MM.1S (cell line): Measurements from ENCODE around the gene STK39.

ENCODE experiments used
- DNase-seq: peaks from one replicate; pipeline ENCODE4 v3.0.0-alpha.2; 2015
- H2AFZ ChIP-seq: fragments of 300-600 bp; sonication (generic); 2 replicates; pipeline ENCODE4 v1.6.0; 2016; ENCODE audit warnings: antibody characterized with exemption, low read length
- H3F3A ChIP-seq: fragments of 300-600 bp; sonication (generic); 2 replicates; pipeline ENCODE4 v1.6.1; 2016; ENCODE audit warnings: mild to moderate bottlenecking, antibody characterized with exemption, low read length, moderate library complexity, mixed read lengths; ENCODE audit not compliant: insufficient read depth
- H3K27ac ChIP-seq: fragments of 300-600 bp; sonication (generic); 2 replicates; pipeline ENCODE4 v1.5.1; 2016; ENCODE audit warnings: mild to moderate bottlenecking, low read length
- H3K27me3 ChIP-seq: fragments of 300-600 bp; sonication (generic); replicated peaks from 2 replicates; pipeline ENCODE4 v1.6.0; 2016; ENCODE audit warnings: low read length; ENCODE audit not compliant: insufficient read depth
- H3K36me3 ChIP-seq: fragments of 300-600 bp; sonication (generic); replicated peaks from 2 replicates; pipeline ENCODE4 v1.6.1; 2016; ENCODE audit warnings: mild to moderate bottlenecking, low read length, mixed read lengths; ENCODE audit not compliant: insufficient read depth
- H3K4me1 ChIP-seq: fragments of 300-600 bp; sonication (generic); 2 replicates; pipeline ENCODE4 v1.6.1; 2016; ENCODE audit warnings: low read length, mixed read lengths
- H3K4me2 ChIP-seq: fragments of 300-600 bp; sonication (generic); 2 replicates; pipeline ENCODE4 v1.6.0; 2016; ENCODE audit warnings: low read depth, low read length
- H3K4me3 ChIP-seq: fragments of 300-600 bp; sonication (generic); 2 replicates; pipeline ENCODE4 v1.5.1; 2016; ENCODE audit warnings: low read length, mixed read lengths
- H3K79me2 ChIP-seq: fragments of 300-600 bp; sonication (generic); 2 replicates; pipeline ENCODE4 v1.6.1; 2016; ENCODE audit warnings: mixed run types, low read length, mixed read lengths
- H3K9ac ChIP-seq: fragments of 300-600 bp; sonication (generic); 2 replicates; pipeline ENCODE4 v1.6.1; 2016; ENCODE audit warnings: low read length, mixed read lengths
- H3K9me2 ChIP-seq: fragments of 300-600 bp; sonication (generic); replicated peaks from 2 replicates; pipeline ENCODE4 v1.6.1; 2016; ENCODE audit warnings: mild to moderate bottlenecking, low read length, mixed read lengths; ENCODE audit not compliant: insufficient read depth
- H3K9me3 ChIP-seq: fragments of 300-600 bp; sonication (generic); replicated peaks from 2 replicates; pipeline ENCODE4 v1.6.1; 2016; ENCODE audit warnings: mild to moderate bottlenecking, low read length, mixed read lengths; ENCODE audit not compliant: insufficient read depth
- H4K20me1 ChIP-seq: fragments of 300-600 bp; sonication (generic); 2 replicates; pipeline ENCODE4 v1.6.1; 2016; ENCODE audit warnings: mild to moderate bottlenecking, low read length, moderate library complexity, mixed read lengths; ENCODE audit not compliant: insufficient read depth
- EZH2 ChIP-seq: fragments of 300-600 bp; sonication (generic); optimal IDR thresholded peaks from 2 replicates; pipeline ENCODE3; 2017; ENCODE audit warnings: low read depth, mild to moderate bottlenecking, antibody characterized with exemption, low read length, mixed read lengths
- EZH2phosphoT487 ChIP-seq: fragments of 300-600 bp; sonication (generic); IDR thresholded peaks from 2 replicates; pipeline ENCODE4 v1.6.1; 2018; ENCODE audit warnings: antibody characterized with exemption, low read length
- TF ChIP-seq, protein P1 (sequence below): fragments of 300-600 bp; sonication (generic); IDR thresholded peaks from 2 replicates; pipeline ENCODE4 v1.5.1; 2016; ENCODE audit warnings: antibody characterized with exemption, low read length, mixed read lengths

Gene STK39

DNA sequence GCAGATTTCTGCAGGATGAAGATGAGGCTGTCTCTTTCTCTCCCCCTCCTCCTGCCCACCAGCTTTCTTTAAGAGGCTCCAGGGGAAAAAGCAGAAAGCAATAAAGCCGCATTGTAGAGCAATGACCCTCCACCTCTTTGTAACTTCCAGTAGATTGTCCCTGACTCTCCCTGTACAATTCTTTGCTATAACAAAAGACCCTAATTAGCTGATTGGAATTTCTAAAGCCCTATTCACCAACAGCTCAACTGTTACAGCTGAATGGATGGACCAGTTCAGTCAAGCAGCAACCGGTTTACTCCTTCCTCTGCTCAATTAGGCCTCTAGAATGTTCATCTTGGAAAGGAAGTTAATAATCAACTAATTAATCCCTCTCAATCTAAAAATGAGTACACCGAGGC lies 301.0 kb downstream of the STK39 start:
- Histone ChIP-seq H3F3A (no peaks in the 10 kb centered on the region), H3K4me2 (no peak overlapping the region), H2AFZ (no peak overlapping the region), H3K79me2 (no peaks in the 10 kb centered on the region), H3K9me3 (no peaks in the 10 kb centered on the region), H3K27me3 (no peaks in the 10 kb centered on the region), H3K27ac (no peak overlapping the region), H4K20me1 (no peaks in the 10 kb centered on the region), H3K36me3 (no peaks in the 10 kb centered on the region), H3K4me3 (no peak overlapping the region), H3K9ac (no peak overlapping the region), H3K9me2 (no peaks in the 10 kb centered on the region), H3K4me1 (no peaks in the 10 kb centered on the region)
- TF ChIP-seq, protein P1, sequence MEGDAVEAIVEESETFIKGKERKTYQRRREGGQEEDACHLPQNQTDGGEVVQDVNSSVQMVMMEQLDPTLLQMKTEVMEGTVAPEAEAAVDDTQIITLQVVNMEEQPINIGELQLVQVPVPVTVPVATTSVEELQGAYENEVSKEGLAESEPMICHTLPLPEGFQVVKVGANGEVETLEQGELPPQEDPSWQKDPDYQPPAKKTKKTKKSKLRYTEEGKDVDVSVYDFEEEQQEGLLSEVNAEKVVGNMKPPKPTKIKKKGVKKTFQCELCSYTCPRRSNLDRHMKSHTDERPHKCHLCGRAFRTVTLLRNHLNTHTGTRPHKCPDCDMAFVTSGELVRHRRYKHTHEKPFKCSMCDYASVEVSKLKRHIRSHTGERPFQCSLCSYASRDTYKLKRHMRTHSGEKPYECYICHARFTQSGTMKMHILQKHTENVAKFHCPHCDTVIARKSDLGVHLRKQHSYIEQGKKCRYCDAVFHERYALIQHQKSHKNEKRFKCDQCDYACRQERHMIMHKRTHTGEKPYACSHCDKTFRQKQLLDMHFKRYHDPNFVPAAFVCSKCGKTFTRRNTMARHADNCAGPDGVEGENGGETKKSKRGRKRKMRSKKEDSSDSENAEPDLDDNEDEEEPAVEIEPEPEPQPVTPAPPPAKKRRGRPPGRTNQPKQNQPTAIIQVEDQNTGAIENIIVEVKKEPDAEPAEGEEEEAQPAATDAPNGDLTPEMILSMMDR, result no peak
- TF ChIP-seq EZH2phosphoT487 (no peak), EZH2 (no peak)
- DNase-seq, result no peak

- Histone ChIP-seq H3K9me2 (no peaks in the 10 kb centered on the region), H2AFZ (no peak overlapping the region), H3K4me3 (no peak overlapping the region), H3F3A (no peaks in the 10 kb centered on the region), H3K9ac (no peak overlapping the region), H3K36me3 (no peaks in the 10 kb centered on the region), H3K9me3 (no peaks in the 10 kb centered on the region), H3K27me3 (no peaks in the 10 kb centered on the region), H3K4me1 (no peaks in the 10 kb centered on the region), H3K4me2 (no peak overlapping the region), H3K79me2 (no peaks in the 10 kb centered on the region), H4K20me1 (no peaks in the 10 kb centered on the region), H3K27ac (no peak overlapping the region)
- no peak for TF ChIP-seq EZH2
- TF ChIP-seq, protein P1, result no peak
- no peak for DNase-seq
Observed at GRCh38 chr2:167945660-167946368, 301.6 kb downstream of the STK39 start.

- no peaks in the 10 kb centered on the region for H3K9me3 ChIP-seq
- no peak overlapping the region for H2AFZ ChIP-seq
Observed at GRCh38 chr2:167944825-167945659, 302.4 kb downstream of the STK39 start.

More at GRCh38 chr2:167944825-167945659, 302.4 kb downstream of the STK39 start:
- Histone ChIP-seq H3K4me1 (no peaks in the 10 kb centered on the region), H3K79me2 (no peaks in the 10 kb centered on the region), H3K9ac (no peak overlapping the region), H3F3A (no peaks in the 10 kb centered on the region), H3K4me3 (no peak overlapping the region), H3K9me2 (no peaks in the 10 kb centered on the region), H4K20me1 (no peaks in the 10 kb centered on the region), H3K27ac (no peak overlapping the region), H3K27me3 (no peaks in the 10 kb centered on the region), H3K4me2 (no peak overlapping the region), H3K36me3 (no peaks in the 10 kb centered on the region)
- DNase-seq, result no peak
- TF ChIP-seq EZH2, result no peak
- TF ChIP-seq EZH2phosphoT487, result no peak
- TF ChIP-seq, protein P1, result no peak
